Left renal pelvis (tissue), 4 donors: ENCODE results near the gene CCDC88C. TPM values are rescaled to one million over a fixed set of nuclear protein-coding genes. Genes with fewer than 3 reads are reported as not detected.

ENCODE experiments used
- DNase-seq, 4 donors: peaks; one replicate each; pipeline ENCODE4 v3.0.0-alpha.2; 2013; ENCODE audit warnings: low read depth in 4 of 4, low spot score in 3 of 4
- polyA plus RNA-seq, 4 donors: library from polyadenylated mRNA; unstranded; fragments of 120-200 nt; gene quantifications; one replicate each; pipeline ENCODE4 v1.2.1, GENCODE V29; 2013; ENCODE audit not compliant: insufficient read length in 4 of 4

Gene CCDC88C
- polyA plus RNA-seq, 4 donors: 8.9 to 46.7 (median 32.2) TPM

- no peak for DNase-seq
Observed at GRCh38 chr14:91318911-91319310, 98.7 kb downstream of the CCDC88C start.

DNA sequence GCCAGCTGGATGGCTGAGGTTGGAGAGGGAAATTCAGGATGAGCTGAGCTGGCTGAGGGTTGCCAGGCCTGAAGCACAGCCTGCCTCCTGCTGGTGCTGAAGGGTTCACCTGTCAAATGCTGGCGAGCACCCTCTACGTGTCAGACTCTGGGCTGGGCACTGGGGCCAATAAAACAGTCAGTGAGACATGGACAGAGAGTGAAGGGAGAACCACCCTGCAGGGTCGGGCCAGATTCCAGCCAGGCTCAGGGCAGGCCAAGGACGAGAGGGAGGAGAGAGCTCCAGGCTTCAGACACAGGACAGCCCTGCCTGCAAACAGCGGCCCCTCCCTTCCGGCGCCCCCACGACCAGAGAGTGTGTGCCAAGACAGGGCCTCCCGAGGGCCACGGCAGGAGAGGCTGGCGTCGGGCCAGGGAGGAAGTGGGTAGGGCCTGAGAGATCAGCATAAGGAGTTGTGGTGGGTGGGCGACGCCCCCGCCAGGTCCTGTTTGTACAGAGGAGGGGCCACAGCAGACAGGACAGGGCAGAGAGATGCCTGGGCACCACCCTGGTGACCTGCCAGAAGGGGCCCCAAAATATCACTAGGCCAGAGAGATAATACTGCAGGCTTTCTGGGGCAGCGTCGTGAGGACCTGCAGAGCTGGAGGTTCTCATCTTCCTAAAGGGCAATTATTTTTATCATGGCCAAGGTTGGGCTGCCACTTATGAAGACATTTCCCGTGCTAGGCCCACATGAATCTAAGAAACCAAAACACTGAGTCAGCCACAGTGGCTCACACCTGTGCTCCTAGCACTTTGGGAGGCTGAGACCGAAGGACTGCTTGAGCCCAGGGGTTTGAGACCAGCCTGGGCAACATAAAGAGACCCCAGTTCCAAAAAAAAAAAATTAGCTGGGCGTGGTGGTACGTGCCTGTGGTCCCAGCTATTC is 100.0 kb downstream of the CCDC88C start:
- DNase-seq: no peak

DNA sequence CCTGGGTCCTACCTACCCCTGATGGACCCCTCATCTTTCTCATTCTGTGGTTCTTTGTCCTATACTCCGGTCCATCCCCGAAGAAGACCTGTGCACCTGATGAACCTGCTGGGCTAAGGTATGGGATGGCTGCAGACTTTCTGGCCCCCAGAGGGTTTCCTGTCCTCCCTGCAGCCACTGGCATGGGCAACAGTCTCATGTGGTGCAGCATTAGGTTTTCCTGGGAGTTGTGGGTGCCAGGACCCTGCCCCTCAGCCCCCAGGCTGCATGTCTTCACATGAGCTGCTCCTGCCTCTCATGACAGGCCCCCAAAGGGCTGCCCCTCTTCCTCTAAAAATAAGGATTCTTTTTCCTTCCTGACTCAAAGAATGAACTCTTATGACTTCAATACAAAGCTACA is 100.9 kb downstream of the CCDC88C start:
- DNase-seq: no peak

- no peak for DNase-seq
Observed at GRCh38 chr14:91315844-91316267, 101.8 kb downstream of the CCDC88C start.

DNA sequence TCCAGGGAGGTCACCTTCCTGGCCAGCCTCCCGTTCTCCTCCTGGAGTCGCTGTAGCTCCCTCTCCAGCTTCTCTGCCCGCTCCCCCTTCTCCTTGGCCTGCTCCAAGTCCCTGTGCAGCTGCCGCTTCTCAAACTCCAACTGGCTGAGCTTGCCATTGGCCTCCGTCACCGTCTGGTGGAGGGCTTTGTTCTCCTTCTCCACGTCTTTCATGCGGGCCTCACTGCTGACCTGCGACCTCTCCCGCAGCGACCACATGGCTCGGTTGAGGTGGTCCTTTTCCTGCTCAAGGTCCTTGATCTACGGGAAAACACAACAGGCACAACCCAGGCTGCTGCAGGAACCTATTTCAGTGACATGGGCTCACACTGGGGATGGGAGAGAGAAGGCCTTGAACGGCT is 103.8 kb downstream of the CCDC88C start:
- DNase-seq: no peak

DNA sequence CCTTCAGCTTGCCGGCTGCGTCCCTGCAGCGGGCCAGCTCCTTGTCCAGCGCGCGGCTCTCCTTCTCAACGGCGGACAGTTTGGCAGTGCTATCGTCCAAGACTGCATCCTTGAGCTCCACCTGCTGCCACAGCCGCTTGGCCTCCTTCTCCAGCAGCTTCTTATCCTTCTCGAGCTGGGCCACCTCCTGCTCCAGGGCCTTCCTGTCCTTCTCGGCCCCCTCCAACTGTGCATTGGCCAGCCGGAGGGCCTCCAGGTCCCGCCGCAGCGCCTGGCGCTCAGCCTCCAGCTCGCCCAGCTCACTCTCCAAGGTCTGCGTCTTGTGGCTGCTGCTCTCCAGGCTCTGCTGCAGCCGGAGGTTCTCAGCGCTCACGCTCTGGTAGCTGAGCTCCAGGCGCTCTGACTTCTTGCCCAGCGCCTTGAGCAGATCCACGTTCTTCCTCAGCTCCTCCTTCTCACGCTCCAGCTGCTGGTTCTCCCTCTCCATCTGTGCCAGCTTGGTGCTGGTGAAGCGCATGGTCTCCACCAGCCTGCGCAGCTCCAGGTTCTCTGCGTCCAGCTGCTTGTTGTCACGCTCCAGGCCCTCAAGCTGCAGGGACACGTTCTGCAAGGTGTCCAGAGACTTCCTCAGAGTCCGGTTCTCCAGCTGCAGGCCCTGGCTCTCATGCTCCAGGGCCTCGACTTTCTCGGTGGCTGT is 104.3 kb downstream of the CCDC88C start:
- DNase-seq: no peak

GRCh38 chr14:91311284-91311662 is 106.3 kb downstream of the CCDC88C start:
- no peak for DNase-seq

GRCh38 chr14:91310606-91311283 is 106.9 kb downstream of the CCDC88C start:
- DNase-seq: no peak

GRCh38 chr14:91309756-91310280 is 107.8 kb downstream of the CCDC88C start:
- no peak for DNase-seq

- no peak for DNase-seq
Observed at GRCh38 chr14:91308337-91308736, 109.3 kb downstream of the CCDC88C start.

GRCh38 chr14:91307652-91308051 is 110.0 kb downstream of the CCDC88C start:
- no peak for DNase-seq

DNA sequence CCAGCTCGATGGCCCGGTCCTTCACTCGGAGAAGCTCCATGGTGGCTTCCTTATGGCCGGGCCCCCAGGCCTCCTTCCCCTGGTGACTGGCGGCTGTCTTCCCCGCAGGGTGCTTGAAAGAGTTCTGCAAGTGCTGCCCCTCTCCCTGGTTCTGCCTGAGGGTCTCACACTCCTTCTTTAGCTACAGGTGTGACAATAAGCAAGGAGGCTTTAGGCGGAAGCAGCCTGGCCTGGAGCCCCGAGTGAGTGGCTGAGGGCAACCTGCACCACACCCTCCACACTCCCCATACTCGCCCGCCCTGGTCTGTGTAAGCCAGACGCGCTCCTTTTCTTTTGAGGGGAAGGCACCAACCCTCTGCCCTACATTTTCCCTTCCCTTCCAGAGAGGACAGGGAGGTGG is 110.6 kb downstream of the CCDC88C start:
- DNase-seq: no peak

GRCh38 chr14:91306547-91306946 is 111.1 kb downstream of the CCDC88C start:
- no peak for DNase-seq

DNA sequence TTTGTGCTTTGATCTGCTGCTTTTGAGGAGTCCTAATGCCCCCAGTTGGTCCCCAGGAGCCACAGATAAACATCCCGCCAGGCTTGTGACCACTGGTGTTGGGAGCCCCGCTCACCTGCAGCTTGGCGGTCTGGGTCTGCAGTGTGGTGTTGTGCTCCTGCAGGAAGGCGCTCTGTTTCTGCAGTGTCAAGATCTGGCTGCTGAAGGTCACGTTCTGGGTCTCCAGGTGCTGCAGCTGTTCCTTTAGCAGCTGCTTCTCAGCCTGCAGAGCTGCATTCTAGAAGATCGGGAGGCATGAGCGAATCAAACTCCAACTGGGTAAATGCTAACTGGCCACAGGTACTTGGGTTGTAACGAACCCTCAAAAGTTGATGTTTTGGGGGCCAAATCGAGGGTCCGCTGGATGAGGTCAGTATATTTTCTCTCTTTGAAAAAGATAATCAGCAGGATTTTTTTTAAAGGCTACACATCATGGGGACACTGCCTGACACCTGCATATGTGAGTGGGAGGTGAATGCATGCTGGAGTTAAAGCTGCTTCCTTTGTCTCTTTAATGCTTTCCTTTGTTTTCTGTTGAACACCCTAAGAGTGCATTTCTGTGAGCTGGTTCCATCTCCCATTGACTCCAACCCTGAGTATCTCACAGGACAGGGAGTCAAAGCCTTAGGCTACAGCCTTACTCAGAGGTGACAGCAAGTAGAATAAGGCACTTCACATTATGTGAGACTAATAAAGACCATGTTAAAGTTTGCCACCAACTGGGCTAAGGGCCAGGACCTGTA is 111.8 kb downstream of the CCDC88C start:
- DNase-seq: no peak

GRCh38 chr14:91303924-91304229 is 113.7 kb downstream of the CCDC88C start:
- no peak for DNase-seq

DNA sequence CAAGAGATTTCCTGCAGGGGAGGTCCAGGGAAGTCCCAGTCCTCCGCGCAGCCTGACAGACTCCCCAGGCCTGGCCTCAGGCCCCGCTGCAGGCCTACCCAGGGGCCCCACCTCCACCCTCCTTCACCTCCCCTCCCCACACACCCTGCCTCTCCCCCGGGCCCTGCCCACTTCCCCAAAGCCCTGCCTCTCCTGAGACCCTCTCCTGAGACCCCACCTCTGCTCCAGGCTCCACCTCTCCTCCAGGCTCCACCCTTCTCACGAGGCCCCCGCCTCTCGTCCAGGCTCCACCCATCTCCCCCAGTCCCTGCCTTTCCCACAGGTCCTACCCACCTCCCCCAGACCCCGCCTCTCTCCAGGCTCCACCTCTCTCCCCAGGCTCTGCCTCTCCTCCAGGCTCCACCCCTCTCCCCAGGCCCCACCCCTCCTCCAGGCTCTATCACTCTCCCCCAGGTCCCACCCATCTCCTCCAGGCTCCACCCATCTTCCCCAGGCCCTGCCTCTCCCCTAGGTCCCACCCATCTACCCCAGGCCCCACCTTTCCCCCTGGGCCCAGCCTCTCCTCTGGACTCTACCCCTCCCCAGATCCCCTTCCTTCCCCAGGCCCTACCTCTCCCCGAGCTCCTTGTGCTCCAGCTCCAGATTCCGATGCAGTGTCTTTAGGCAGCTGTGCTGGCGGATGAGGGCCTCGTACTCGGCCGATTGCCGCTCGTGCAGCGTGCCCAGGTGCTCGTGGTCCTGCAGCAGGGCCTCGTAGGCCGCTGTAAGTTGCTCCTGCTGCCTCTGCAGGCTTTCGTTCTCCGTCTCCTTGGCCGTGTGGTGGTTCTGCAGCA is 114.3 kb downstream of the CCDC88C start:
- DNase-seq: no peak

DNA sequence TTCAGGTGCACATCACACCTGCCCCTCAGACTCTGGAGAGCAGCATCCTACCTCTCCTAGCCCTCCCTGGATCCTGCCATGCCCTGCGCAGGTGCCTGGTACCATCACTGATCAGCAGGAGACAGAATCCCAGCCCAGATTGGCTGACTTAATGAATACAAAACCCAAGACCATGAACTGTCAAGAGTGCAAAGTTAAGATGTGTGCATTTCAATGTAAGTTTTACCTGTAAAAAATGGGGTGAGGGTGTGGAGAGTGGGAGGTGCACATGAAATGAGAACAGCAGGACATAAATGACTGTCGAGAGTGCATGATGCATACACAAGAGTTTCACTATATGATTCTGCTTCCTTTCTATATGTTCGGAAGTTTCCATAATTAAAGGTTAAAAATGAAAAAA is 115.2 kb downstream of the CCDC88C start:
- DNase-seq: no peak

DNA sequence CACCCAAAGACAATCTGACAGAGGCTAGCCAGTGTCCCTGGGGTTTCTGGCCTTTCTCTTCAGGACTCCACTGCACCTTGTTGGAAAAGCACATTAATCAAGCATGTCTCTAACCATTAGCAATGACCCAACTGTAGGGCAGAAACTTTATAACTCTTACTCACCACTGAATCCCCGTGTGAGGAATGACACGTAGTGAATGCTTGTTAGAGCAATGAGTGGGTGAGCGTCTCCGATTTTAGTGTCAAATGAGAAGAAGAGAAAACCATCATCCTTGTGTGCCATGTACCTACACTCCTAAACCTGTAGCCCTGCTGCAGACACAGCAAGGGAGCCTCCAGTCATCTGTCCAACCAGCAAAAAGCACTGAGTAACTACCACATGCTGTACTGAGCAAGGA is 116.7 kb downstream of the CCDC88C start:
- no peak for DNase-seq

- DNase-seq: no peak
Observed at GRCh38 chr14:91300283-91300895, 117.2 kb downstream of the CCDC88C start.
